ENCODE data around the gene CD101.

The CD101 gene

GRCh38 chr1:117060441-117061317 is 59.1 kb downstream of the CD101 start:
- no peaks in the 10 kb centered on the region for H3K9me3 ChIP-seq (replicated peaks; ENCODE audit: low read length)
- H3K4me1 ChIP-seq (ENCODE audit: control insufficient read depth, insufficient read depth, low read length): peaks cover 15% of the 10 kb centered on the region
- peak overlapping the region; percentile 95 for H3K4me2 ChIP-seq (ENCODE audit: low read length)
- H3K36me3 ChIP-seq (ENCODE audit: insufficient read depth, low read length): no peaks in the 10 kb centered on the region
- peak overlapping the region; percentile 78 for H3K4me3 ChIP-seq (ENCODE audit: low read length)
- H3K27me3 ChIP-seq (ENCODE audit: control insufficient read depth, insufficient read depth, low read length): no peaks in the 10 kb centered on the region
- H3K9ac ChIP-seq (ENCODE audit: low read depth, low read length): peak overlapping the region; percentile 81

GRCh38 chr1:117061986-117062415 is 60.4 kb downstream of the CD101 start:
- Histone ChIP-seq H3K36me3 (ENCODE audit: insufficient read depth, low read length) (no peaks in the 10 kb centered on the region), H3K9me3 (replicated peaks; ENCODE audit: low read length) (no peaks in the 10 kb centered on the region), H3K9ac (ENCODE audit: low read depth, low read length) (no peak overlapping the region), H3K4me1 (ENCODE audit: control insufficient read depth, insufficient read depth, low read length) (peaks cover 15% of the 10 kb centered on the region), H3K27me3 (ENCODE audit: control insufficient read depth, insufficient read depth, low read length) (no peaks in the 10 kb centered on the region), H3K4me3 (ENCODE audit: low read length) (no peak overlapping the region), H3K4me2 (ENCODE audit: low read length) (no peak overlapping the region)

GRCh38 chr1:117066367-117066766 is 64.8 kb downstream of the CD101 start:
- Histone ChIP-seq H3K4me3 (ENCODE audit: low read length) (no peak overlapping the region), H3K27me3 (ENCODE audit: control insufficient read depth, insufficient read depth, low read length) (no peaks in the 10 kb centered on the region), H3K36me3 (ENCODE audit: insufficient read depth, low read length) (no peaks in the 10 kb centered on the region), H3K9ac (ENCODE audit: low read depth, low read length) (no peak overlapping the region), H3K9me3 (replicated peaks; ENCODE audit: low read length) (no peaks in the 10 kb centered on the region), H3K4me2 (ENCODE audit: low read length) (no peak overlapping the region), H3K4me1 (ENCODE audit: control insufficient read depth, insufficient read depth, low read length) (peaks cover 7% of the 10 kb centered on the region)

GRCh38 chr1:117067533-117068370 is 66.2 kb downstream of the CD101 start:
- Histone ChIP-seq H3K4me3 (ENCODE audit: low read length) (no peak overlapping the region), H3K4me2 (ENCODE audit: low read length) (no peak overlapping the region), H3K4me1 (ENCODE audit: control insufficient read depth, insufficient read depth, low read length) (peaks cover 4% of the 10 kb centered on the region), H3K27me3 (ENCODE audit: control insufficient read depth, insufficient read depth, low read length) (no peaks in the 10 kb centered on the region), H3K9me3 (replicated peaks; ENCODE audit: low read length) (no peaks in the 10 kb centered on the region), H3K36me3 (ENCODE audit: insufficient read depth, low read length) (no peaks in the 10 kb centered on the region), H3K9ac (ENCODE audit: low read depth, low read length) (no peak overlapping the region)

- peaks cover 2% of the 10 kb centered on the region for H3K36me3 ChIP-seq (ENCODE audit: insufficient read depth, low read length)
- no peaks in the 10 kb centered on the region for H3K9me3 ChIP-seq (replicated peaks; ENCODE audit: low read length)
- no peak overlapping the region for H3K9ac ChIP-seq (ENCODE audit: low read depth, low read length)
- no peak overlapping the region for H3K4me2 ChIP-seq (ENCODE audit: low read length)
- no peaks in the 10 kb centered on the region for H3K27me3 ChIP-seq (ENCODE audit: control insufficient read depth, insufficient read depth, low read length)
- no peak overlapping the region for H3K4me3 ChIP-seq (ENCODE audit: low read length)
- H3K4me1 ChIP-seq (ENCODE audit: control insufficient read depth, insufficient read depth, low read length): peaks cover 4% of the 10 kb centered on the region
These were observed 67.0 kb downstream of the CD101 start for GRCh38 chr1:117068580-117068979.

- no peaks in the 10 kb centered on the region for H3K27me3 ChIP-seq (ENCODE audit: control insufficient read depth, insufficient read depth, low read length)
- peaks cover 10% of the 10 kb centered on the region for H3K36me3 ChIP-seq (ENCODE audit: insufficient read depth, low read length)
- H3K4me2 ChIP-seq (ENCODE audit: low read length): no peak overlapping the region
These were observed 67.8 kb downstream of the CD101 start for GRCh38 chr1:117069220-117069844.

GRCh38 chr1:117070124-117070523 is 68.6 kb downstream of the CD101 start:
- Histone ChIP-seq H3K9me3 (replicated peaks; ENCODE audit: low read length) (no peaks in the 10 kb centered on the region), H3K27me3 (ENCODE audit: control insufficient read depth, insufficient read depth, low read length) (no peaks in the 10 kb centered on the region), H3K4me2 (ENCODE audit: low read length) (no peak overlapping the region), H3K36me3 (ENCODE audit: insufficient read depth, low read length) (peaks cover 15% of the 10 kb centered on the region), H3K9ac (ENCODE audit: low read depth, low read length) (no peak overlapping the region), H3K4me3 (ENCODE audit: low read length) (no peak overlapping the region), H3K4me1 (ENCODE audit: control insufficient read depth, insufficient read depth, low read length) (peaks cover 4% of the 10 kb centered on the region)

More at GRCh38 chr1:117069220-117069844, 67.8 kb downstream of the CD101 start:
- Histone ChIP-seq H3K9me3 (replicated peaks; ENCODE audit: low read length) (no peaks in the 10 kb centered on the region), H3K4me3 (ENCODE audit: low read length) (no peak overlapping the region), H3K9ac (ENCODE audit: low read depth, low read length) (no peak overlapping the region), H3K4me1 (ENCODE audit: control insufficient read depth, insufficient read depth, low read length) (peaks cover 4% of the 10 kb centered on the region)

GRCh38 chr1:117076648-117077047 is 75.1 kb downstream of the CD101 start:
- Histone ChIP-seq H3K9me3 (replicated peaks; ENCODE audit: low read length) (no peaks in the 10 kb centered on the region), H3K36me3 (ENCODE audit: insufficient read depth, low read length) (peaks cover 50% of the 10 kb centered on the region), H3K4me1 (ENCODE audit: control insufficient read depth, insufficient read depth, low read length) (peaks cover 14% of the 10 kb centered on the region), H3K9ac (ENCODE audit: low read depth, low read length) (no peak overlapping the region), H3K4me3 (ENCODE audit: low read length) (no peak overlapping the region), H3K27me3 (ENCODE audit: control insufficient read depth, insufficient read depth, low read length) (no peaks in the 10 kb centered on the region), H3K4me2 (ENCODE audit: low read length) (no peak overlapping the region)

- Histone ChIP-seq H3K9me3 (replicated peaks; ENCODE audit: low read length) (no peaks in the 10 kb centered on the region), H3K4me2 (ENCODE audit: low read length) (no peak overlapping the region), H3K4me3 (ENCODE audit: low read length) (no peak overlapping the region), H3K4me1 (ENCODE audit: control insufficient read depth, insufficient read depth, low read length) (peaks cover 14% of the 10 kb centered on the region), H3K27me3 (ENCODE audit: control insufficient read depth, insufficient read depth, low read length) (no peaks in the 10 kb centered on the region), H3K9ac (ENCODE audit: low read depth, low read length) (no peak overlapping the region), H3K36me3 (ENCODE audit: insufficient read depth, low read length) (peaks cover 57% of the 10 kb centered on the region)
These were observed 75.7 kb downstream of the CD101 start for GRCh38 chr1:117077267-117077666.

- Histone ChIP-seq H3K27me3 (ENCODE audit: control insufficient read depth, insufficient read depth, low read length) (no peaks in the 10 kb centered on the region), H3K9ac (ENCODE audit: low read depth, low read length) (no peak overlapping the region), H3K4me3 (ENCODE audit: low read length) (no peak overlapping the region), H3K4me1 (ENCODE audit: control insufficient read depth, insufficient read depth, low read length) (peaks cover 14% of the 10 kb centered on the region), H3K4me2 (ENCODE audit: low read length) (no peak overlapping the region), H3K9me3 (replicated peaks; ENCODE audit: low read length) (no peaks in the 10 kb centered on the region), H3K36me3 (ENCODE audit: insufficient read depth, low read length) (peaks cover 53% of the 10 kb centered on the region)
These were observed 78.2 kb downstream of the CD101 start for GRCh38 chr1:117079737-117080136.

- H3K4me1 ChIP-seq (ENCODE audit: control insufficient read depth, insufficient read depth, low read length): no peaks in the 10 kb centered on the region
- no peaks in the 10 kb centered on the region for H3K27me3 ChIP-seq (ENCODE audit: control insufficient read depth, insufficient read depth, low read length)
- no peak overlapping the region for H3K4me3 ChIP-seq (ENCODE audit: low read length)
- H3K9ac ChIP-seq (ENCODE audit: low read depth, low read length): no peak overlapping the region
- H3K9me3 ChIP-seq (replicated peaks; ENCODE audit: low read length): no peaks in the 10 kb centered on the region
- no peak overlapping the region for H3K4me2 ChIP-seq (ENCODE audit: low read length)
- H3K36me3 ChIP-seq (ENCODE audit: insufficient read depth, low read length): peaks cover 25% of the 10 kb centered on the region
These were observed 82.7 kb downstream of the CD101 start for GRCh38 chr1:117084231-117084630.
